AG10803 (cell line): ENCODE results near the gene ZNF14.
"Not testable (repeated sequence)": the region's sequence is repeated elsewhere in the genome, so short reads cannot be mapped to it uniquely, and the experiment has no call there.

ENCODE experiments used
- DNase-seq: peaks from one replicate; pipeline ENCODE4 v3.0.0; 2010; ENCODE audit warnings: low read depth
- H3K4me3 ChIP-seq: 2 replicates; pipeline ENCODE4 v1.5.1; 2011; ENCODE audit warnings: mild to moderate bottlenecking, low read length, control low read depth
- CTCF ChIP-seq: conservative IDR thresholded peaks from 2 replicates; pipeline ENCODE4 v1.5.1; 2011; ENCODE audit warnings: mild to moderate bottlenecking, low read length, control low read depth, inconsistent platforms

ZNF14 gene

GRCh38 chr19:19696386-19696785 lies 36.5 kb downstream of the ZNF14 start:
- no peak for DNase-seq
- no peak overlapping the region for H3K4me3 ChIP-seq
- TF ChIP-seq CTCF, result no peak

GRCh38 chr19:19691683-19692082 lies 41.2 kb downstream of the ZNF14 start:
- TF ChIP-seq CTCF, result no peak
- H3K4me3 ChIP-seq, result no peak overlapping the region
- no peak for DNase-seq

- H3K4me3 ChIP-seq, DNase-seq: not testable (repeated sequence)
Measured at GRCh38 chr19:19689023-19689422, 43.9 kb downstream of the ZNF14 start.

- DNase-seq, result no peak
- no peak overlapping the region for H3K4me3 ChIP-seq
- no peak for TF ChIP-seq CTCF
Measured at GRCh38 chr19:19687090-19687489, 45.8 kb downstream of the ZNF14 start.

GRCh38 chr19:19686580-19686979 lies 46.3 kb downstream of the ZNF14 start:
- no peak for DNase-seq
- H3K4me3 ChIP-seq, result no peak overlapping the region
- no peak for TF ChIP-seq CTCF

- not testable (repeated sequence) for DNase-seq, H3K4me3 ChIP-seq
Measured at GRCh38 chr19:19686119-19686518, 46.8 kb downstream of the ZNF14 start.

GRCh38 chr19:19679176-19680073 lies 53.5 kb downstream of the ZNF14 start:
- no peak for DNase-seq
- H3K4me3 ChIP-seq, result no peak overlapping the region
- TF ChIP-seq CTCF, result no peak

- H3K4me3 ChIP-seq, result no peak overlapping the region
- DNase-seq, result no peak
- TF ChIP-seq CTCF, result no peak
Measured at GRCh38 chr19:19677579-19677978, 55.3 kb downstream of the ZNF14 start.
